HEK293T (cell line): ENCODE results near the gene IGF2BP2.

Experiments used
- CTCF ChIA-PET: fragments of 350-600 bp; formaldehyde crosslinking; extraction: SDS; loops from one replicate; lab custom pipeline; 2021; ENCODE audit warnings: antibody characterized with exemption, inconsistent platforms; lab: Yijun Ruan, JAX
- POLR2A ChIA-PET: fragments of 350-600 bp; formaldehyde crosslinking; extraction: SDS; loops from one replicate; lab custom pipeline; 2020; ENCODE audit warnings: antibody characterized with exemption, inconsistent platforms; lab: Yijun Ruan, JAX
- DNase-seq: peaks from one replicate; pipeline ENCODE4 v3.0.0; 2012; ENCODE audit warnings: mixed read lengths; ENCODE audit errors: extremely low spot score
- ARNT ChIP-seq: fragments of 450-650 bp; IDR thresholded peaks from 2 replicates; pipeline ENCODE4 v1.6.1; 2017; ENCODE audit warnings: mild to moderate bottlenecking
- BHLHE40 ChIP-seq: fragments of 450-650 bp; IDR thresholded peaks from 2 replicates; pipeline ENCODE4 v1.6.1; 2016; ENCODE audit warnings: mild to moderate bottlenecking, moderate library complexity, borderline replicate concordance
- CTBP1 ChIP-seq: fragments of 450-650 bp; IDR thresholded peaks from 2 replicates; pipeline ENCODE4 v1.6.1; 2016; ENCODE audit warnings: borderline replicate concordance
- ELF4 ChIP-seq: fragments of 450-650 bp; IDR thresholded peaks from 2 replicates; pipeline ENCODE4 v1.6.1; 2017; ENCODE audit warnings: antibody characterized with exemption
- FOXA1 ChIP-seq: fragments of 450-650 bp; IDR thresholded peaks from 2 replicates; pipeline ENCODE4 v1.6.1; 2016; ENCODE audit warnings: mild to moderate bottlenecking
- FOXK2 ChIP-seq: fragments of 450-650 bp; IDR thresholded peaks from 2 replicates; pipeline ENCODE4 v1.6.1; 2016; ENCODE audit warnings: mild to moderate bottlenecking
- FOXM1 ChIP-seq: fragments of 450-650 bp; IDR thresholded peaks from 2 replicates; pipeline ENCODE4 v1.6.1; 2017; ENCODE audit warnings: mild to moderate bottlenecking, borderline replicate concordance
- HDGF ChIP-seq: fragments of 450-650 bp; IDR thresholded peaks from 2 replicates; pipeline ENCODE4 v1.6.1; 2017; ENCODE audit warnings: antibody characterized with exemption, borderline replicate concordance
- L3MBTL2 ChIP-seq: fragments of 450-650 bp; conservative IDR thresholded peaks from 2 replicates; pipeline ENCODE4 v1.6.1; 2016; ENCODE audit warnings: mild to moderate bottlenecking
- LEF1 ChIP-seq: fragments of 450-650 bp; IDR thresholded peaks from 2 replicates; pipeline ENCODE4 v1.6.1; 2017; ENCODE audit warnings: mild to moderate bottlenecking, borderline replicate concordance
- NFRKB ChIP-seq: fragments of 450-650 bp; IDR thresholded peaks from 2 replicates; pipeline ENCODE4 v1.6.1; 2016; ENCODE audit warnings: mild to moderate bottlenecking, moderate library complexity
- PKNOX1 ChIP-seq: fragments of 450-650 bp; IDR thresholded peaks from 2 replicates; pipeline ENCODE4 v1.6.1; 2016
- SP1 ChIP-seq: fragments of 450-650 bp; IDR thresholded peaks from 2 replicates; pipeline ENCODE4 v1.6.1; 2017
- SUZ12 ChIP-seq: fragments of 450-650 bp; IDR thresholded peaks from 2 replicates; pipeline ENCODE4 v1.6.1; 2016; ENCODE audit warnings: mild to moderate bottlenecking
- TARDBP ChIP-seq: fragments of 450-650 bp; IDR thresholded peaks from 2 replicates; pipeline ENCODE4 v1.6.1; 2016
- ZNF384 ChIP-seq: fragments of 450-650 bp; IDR thresholded peaks from 2 replicates; pipeline ENCODE4 v1.6.1; 2016

IGF2BP2 gene

GRCh38 chr3:185718736-185719593 lies 105.9 kb downstream of the IGF2BP2 start:
- no peak for DNase-seq
- TF ChIP-seq TARDBP (no peak), SP1 (no peak), CTBP1 (no peak), HDGF (no peak), LEF1 (no peak), SUZ12 (no peak), PKNOX1 (no peak), ELF4 (no peak), BHLHE40 (no peak), ZNF384 (no peak), FOXM1 (no peak)
- ChIA-PET POLR2A (no interaction called here), CTCF (no interaction called here)

GRCh38 chr3:185717627-185718402 lies 107.0 kb downstream of the IGF2BP2 start:
- no peak for DNase-seq
- ChIA-PET CTCF (no interaction called here), POLR2A (no interaction called here)
- TF ChIP-seq FOXK2 (no peak), ZNF384 (no peak), FOXA1 (no peak), HDGF (no peak), SUZ12 (no peak), CTBP1 (no peak), TARDBP (no peak), L3MBTL2 (no peak), PKNOX1 (no peak)

GRCh38 chr3:185717121-185717520 lies 107.7 kb downstream of the IGF2BP2 start:
- ChIA-PET CTCF (no interaction called here), POLR2A (no interaction called here)
- no peak for TF ChIP-seq LEF1
- no peak for TF ChIP-seq ELF4
- no peak for TF ChIP-seq TARDBP
- no peak for TF ChIP-seq L3MBTL2
- no peak for TF ChIP-seq CTBP1
- no peak for TF ChIP-seq SP1
- TF ChIP-seq FOXM1, result no peak
- TF ChIP-seq NFRKB, result no peak
- no peak for TF ChIP-seq FOXA1
- no peak for TF ChIP-seq SUZ12
- TF ChIP-seq BHLHE40, result no peak
- TF ChIP-seq FOXK2, result no peak
- no peak for TF ChIP-seq HDGF
- DNase-seq, result no peak

GRCh38 chr3:185716436-185717108 lies 108.3 kb downstream of the IGF2BP2 start:
- DNase-seq, result no peak
- ChIA-PET CTCF (no interaction called here), POLR2A (no interaction called here)
- TF ChIP-seq FOXA1, result no peak
- TF ChIP-seq SP1, result no peak
- TF ChIP-seq ELF4, result no peak
- TF ChIP-seq TARDBP, result no peak
- TF ChIP-seq CTBP1, result no peak
- TF ChIP-seq SUZ12, result no peak
- TF ChIP-seq FOXK2, result no peak
- no peak for TF ChIP-seq ARNT
- TF ChIP-seq L3MBTL2, result no peak
- TF ChIP-seq LEF1, result no peak
- TF ChIP-seq HDGF, result no peak
- no peak for TF ChIP-seq ZNF384
- TF ChIP-seq NFRKB, result no peak

GRCh38 chr3:185715091-185715490 lies 109.8 kb downstream of the IGF2BP2 start:
- TF ChIP-seq LEF1, result no peak
- DNase-seq, result no peak
- ChIA-PET POLR2A (interaction anchor here (0.8 kb wide), 1 partner anchor 66 kb away, joined by 3 read pairs; no protein-coding TSS in a partner anchor), CTCF (no interaction called here)

GRCh38 chr3:185714085-185714484 lies 110.8 kb downstream of the IGF2BP2 start:
- ChIA-PET CTCF (no interaction called here), POLR2A (no interaction called here)
- TF ChIP-seq ARNT (no peak), FOXA1 (no peak), SP1 (no peak), SUZ12 (no peak), LEF1 (no peak), PKNOX1 (no peak)
- no peak for DNase-seq
